Measurements from ENCODE around the gene TBC1D5.

The TBC1D5 gene

DNA sequence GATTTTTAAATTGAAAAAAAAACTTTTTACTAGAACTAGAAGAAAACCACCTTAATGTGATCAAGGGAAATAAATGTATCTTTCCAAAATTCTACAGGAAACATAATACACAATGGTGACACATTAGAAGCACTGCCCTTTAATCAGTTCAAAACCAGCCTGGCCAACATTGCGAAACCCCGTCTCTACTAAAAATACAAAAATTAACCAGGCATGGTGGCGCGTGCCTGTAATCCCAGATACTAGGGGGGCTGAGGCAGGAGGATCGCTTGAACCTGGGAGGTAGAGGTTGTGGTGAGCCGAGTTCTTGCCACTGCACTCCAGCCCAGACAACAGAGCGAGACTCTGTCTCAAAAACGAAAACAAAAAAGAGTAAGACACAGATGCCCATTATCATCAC lies 134.5 kb downstream of the TBC1D5 start:
- no peak for TF ChIP-seq POLR2A (IDR thresholded peaks at IDR 0.05; ENCODE audit: low read depth, low read length)
- no peak for TF ChIP-seq POLR2AphosphoS5 (IDR thresholded peaks at IDR 0.05; ENCODE audit: low read depth, low read length)
- no peak for TF ChIP-seq POU2F2 (IDR thresholded peaks at IDR 0.05; ENCODE audit: low read depth, low read length)
- no peak for TF ChIP-seq TAF1 (IDR thresholded peaks at IDR 0.05; ENCODE audit: low read depth, low read length)
- TF ChIP-seq PAX5 (IDR thresholded peaks at IDR 0.05; ENCODE audit: insufficient read depth, low read length, severe bottlenecking): no peak
- no peak for TF ChIP-seq SPI1 (IDR thresholded peaks at IDR 0.05; ENCODE audit: low read depth, low read length)
- FAIRE-seq: no peak
- DNase-seq (ENCODE audit: insufficient read length, low spot score): no peak

DNA sequence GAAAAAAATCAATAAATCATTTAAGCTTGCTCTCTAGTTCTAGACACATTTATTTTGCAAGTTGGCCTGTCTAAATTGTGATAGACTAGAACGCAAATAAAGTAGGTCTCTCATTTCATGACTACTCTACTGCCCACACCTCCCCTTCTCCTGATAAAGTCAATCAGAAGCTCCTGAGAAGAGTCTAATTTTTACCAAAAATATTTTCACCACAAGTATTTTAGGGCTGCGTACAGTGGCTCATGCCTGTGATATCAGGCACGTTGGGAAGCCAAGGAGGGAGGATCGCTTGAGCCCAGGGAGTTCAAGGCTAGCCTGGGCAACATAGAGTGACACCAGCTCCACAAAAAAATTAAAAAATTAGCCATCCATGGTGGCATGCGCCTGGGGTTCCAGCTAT lies 136.5 kb downstream of the TBC1D5 start:
- no peak for DNase-seq (ENCODE audit: insufficient read length, low spot score)

DNA sequence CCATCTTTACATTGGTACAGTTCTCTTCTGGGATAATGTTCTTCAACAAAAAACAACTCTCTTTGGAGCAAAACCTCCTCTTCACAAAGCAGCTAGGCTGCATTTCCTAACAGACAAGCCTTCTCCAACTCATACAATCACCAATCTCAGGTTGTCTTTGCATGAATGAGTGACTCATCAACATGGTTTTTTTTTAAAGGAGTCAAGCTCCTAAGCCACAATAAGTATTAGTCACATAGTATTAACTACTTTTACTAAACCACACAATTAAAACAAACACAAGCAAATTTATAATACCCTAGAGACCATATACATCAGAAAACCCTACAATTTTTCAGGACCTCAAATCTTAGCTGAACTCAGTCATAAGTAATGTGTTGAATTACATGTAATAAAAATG lies 137.4 kb downstream of the TBC1D5 start:
- TF ChIP-seq POLR2AphosphoS5 (IDR thresholded peaks at IDR 0.05; ENCODE audit: low read depth, low read length): no peak
- no peak for TF ChIP-seq TAF1 (IDR thresholded peaks at IDR 0.05; ENCODE audit: low read depth, low read length)
- TF ChIP-seq POU2F2 (IDR thresholded peaks at IDR 0.05; ENCODE audit: low read depth, low read length): no peak
- no peak for TF ChIP-seq SPI1 (IDR thresholded peaks at IDR 0.05; ENCODE audit: low read depth, low read length)
- TF ChIP-seq PAX5 (IDR thresholded peaks at IDR 0.05; ENCODE audit: insufficient read depth, low read length, severe bottlenecking): no peak
- no peak for TF ChIP-seq POLR2A (IDR thresholded peaks at IDR 0.05; ENCODE audit: low read depth, low read length)
- FAIRE-seq (no peak), DNase-seq (ENCODE audit: insufficient read length, low spot score) (no peak)

More for the DNA sequence above, 136.5 kb downstream of the TBC1D5 start:
- no peak for FAIRE-seq
- TF ChIP-seq POLR2AphosphoS5 (IDR thresholded peaks at IDR 0.05; ENCODE audit: low read depth, low read length): no peak
- no peak for TF ChIP-seq POU2F2 (IDR thresholded peaks at IDR 0.05; ENCODE audit: low read depth, low read length)
- no peak for TF ChIP-seq TAF1 (IDR thresholded peaks at IDR 0.05; ENCODE audit: low read depth, low read length)
- no peak for TF ChIP-seq PAX5 (IDR thresholded peaks at IDR 0.05; ENCODE audit: insufficient read depth, low read length, severe bottlenecking)
- TF ChIP-seq POLR2A (IDR thresholded peaks at IDR 0.05; ENCODE audit: low read depth, low read length): no peak
- no peak for TF ChIP-seq SPI1 (IDR thresholded peaks at IDR 0.05; ENCODE audit: low read depth, low read length)

DNA sequence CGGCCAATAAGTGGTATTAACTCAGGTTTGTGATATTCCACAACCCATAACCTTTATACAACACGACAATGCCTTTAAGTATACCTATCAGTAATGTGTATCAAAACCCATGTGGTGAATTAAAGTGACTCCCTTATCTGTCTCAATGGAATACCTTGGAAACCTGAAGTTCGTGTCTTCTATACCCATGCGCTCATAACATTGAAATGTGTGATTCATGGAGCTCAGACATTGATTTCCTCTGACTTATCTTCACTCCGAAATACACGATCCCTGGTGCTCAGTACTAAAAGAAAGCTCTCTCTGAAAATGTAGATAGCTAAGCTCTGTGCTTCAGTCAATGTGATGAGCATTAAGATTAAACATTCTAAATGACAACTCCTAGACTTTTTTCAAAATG lies 140.3 kb downstream of the TBC1D5 start:
- FAIRE-seq: no peak
- DNase-seq (ENCODE audit: insufficient read length, low spot score): no peak
- TF ChIP-seq SPI1 (IDR thresholded peaks at IDR 0.05; ENCODE audit: low read depth, low read length): no peak
- TF ChIP-seq PAX5 (IDR thresholded peaks at IDR 0.05; ENCODE audit: insufficient read depth, low read length, severe bottlenecking): no peak
- TF ChIP-seq TAF1 (IDR thresholded peaks at IDR 0.05; ENCODE audit: low read depth, low read length): no peak
- TF ChIP-seq POLR2A (IDR thresholded peaks at IDR 0.05; ENCODE audit: low read depth, low read length): no peak
- no peak for TF ChIP-seq POU2F2 (IDR thresholded peaks at IDR 0.05; ENCODE audit: low read depth, low read length)
- TF ChIP-seq POLR2AphosphoS5 (IDR thresholded peaks at IDR 0.05; ENCODE audit: low read depth, low read length): no peak

DNA sequence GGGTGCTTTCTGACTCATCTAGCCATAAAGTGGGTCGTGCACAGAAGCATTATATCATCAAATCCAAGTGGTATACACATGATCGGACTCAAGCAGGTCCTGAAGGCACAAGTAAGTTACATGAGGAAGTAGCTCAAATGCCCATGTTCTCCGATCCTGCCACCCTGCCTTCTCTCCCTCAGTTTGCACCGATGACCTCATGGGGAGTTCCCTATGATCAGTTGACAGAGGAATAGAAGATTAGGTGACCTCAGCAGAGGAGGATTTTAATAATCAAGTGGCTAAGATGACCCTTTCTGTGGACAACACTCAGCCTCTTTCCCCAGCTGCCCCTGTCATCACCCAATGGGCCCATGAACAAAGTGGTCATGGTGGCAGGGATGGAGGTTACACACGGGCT lies 149.5 kb downstream of the TBC1D5 start:
- no peak for FAIRE-seq
- TF ChIP-seq SPI1 (IDR thresholded peaks at IDR 0.05; ENCODE audit: low read depth, low read length) (no peak), POLR2AphosphoS5 (IDR thresholded peaks at IDR 0.05; ENCODE audit: low read depth, low read length) (no peak), POLR2A (IDR thresholded peaks at IDR 0.05; ENCODE audit: low read depth, low read length) (no peak), PAX5 (IDR thresholded peaks at IDR 0.05; ENCODE audit: insufficient read depth, low read length, severe bottlenecking) (no peak), POU2F2 (IDR thresholded peaks at IDR 0.05; ENCODE audit: low read depth, low read length) (no peak), TAF1 (IDR thresholded peaks at IDR 0.05; ENCODE audit: low read depth, low read length) (no peak)
- DNase-seq (ENCODE audit: insufficient read length, low spot score): no peak

DNA sequence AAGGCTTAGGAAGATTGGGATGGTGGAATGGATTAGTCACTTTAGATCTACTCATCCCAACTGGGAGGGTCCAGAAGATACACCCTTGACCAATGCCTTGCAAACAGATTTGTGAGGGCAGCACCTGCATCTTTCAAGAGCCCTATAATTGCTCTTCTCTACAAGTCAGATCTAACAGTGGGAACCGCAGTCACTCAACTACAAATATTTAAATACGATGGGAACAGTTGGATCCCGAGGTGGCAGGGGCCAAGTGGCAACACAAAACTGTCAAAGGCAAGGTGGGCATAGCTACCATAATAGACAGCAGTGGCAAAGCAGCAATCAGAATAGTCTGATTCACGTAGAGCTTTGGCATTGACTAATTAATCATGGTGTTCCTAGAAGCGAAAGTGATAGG lies 152.0 kb downstream of the TBC1D5 start:
- DNase-seq (ENCODE audit: insufficient read length, low spot score): no peak

DNA sequence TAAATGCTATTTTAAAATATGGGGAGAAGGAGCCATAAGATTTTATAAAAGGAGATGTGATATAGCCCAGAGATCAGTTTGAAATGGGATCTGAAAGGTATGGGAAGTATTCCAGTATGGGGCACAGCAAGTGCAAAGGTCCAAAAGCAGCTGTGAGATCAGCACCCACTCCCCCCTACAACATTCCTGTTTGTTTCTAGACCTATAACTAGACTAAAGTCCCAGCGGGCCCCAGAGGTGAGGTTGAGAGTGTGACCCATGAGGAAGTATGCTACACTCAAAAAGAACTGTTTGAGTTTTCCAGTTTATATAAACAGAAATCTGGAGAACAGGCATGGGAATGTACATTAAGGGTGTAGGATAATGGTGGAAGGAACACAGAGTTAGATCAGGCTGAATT lies 152.5 kb downstream of the TBC1D5 start:
- TF ChIP-seq POLR2AphosphoS5 (IDR thresholded peaks at IDR 0.05; ENCODE audit: low read depth, low read length) (no peak), TAF1 (IDR thresholded peaks at IDR 0.05; ENCODE audit: low read depth, low read length) (no peak), POLR2A (IDR thresholded peaks at IDR 0.05; ENCODE audit: low read depth, low read length) (no peak), PAX5 (IDR thresholded peaks at IDR 0.05; ENCODE audit: insufficient read depth, low read length, severe bottlenecking) (no peak), SPI1 (IDR thresholded peaks at IDR 0.05; ENCODE audit: low read depth, low read length) (no peak), POU2F2 (IDR thresholded peaks at IDR 0.05; ENCODE audit: low read depth, low read length) (no peak)
- DNase-seq (ENCODE audit: insufficient read length, low spot score) (no peak), FAIRE-seq (no peak)

More for the DNA sequence above, 152.0 kb downstream of the TBC1D5 start:
- TF ChIP-seq POU2F2 (IDR thresholded peaks at IDR 0.05; ENCODE audit: low read depth, low read length) (no peak), POLR2AphosphoS5 (IDR thresholded peaks at IDR 0.05; ENCODE audit: low read depth, low read length) (no peak), POLR2A (IDR thresholded peaks at IDR 0.05; ENCODE audit: low read depth, low read length) (no peak), TAF1 (IDR thresholded peaks at IDR 0.05; ENCODE audit: low read depth, low read length) (no peak), SPI1 (IDR thresholded peaks at IDR 0.05; ENCODE audit: low read depth, low read length) (no peak), PAX5 (IDR thresholded peaks at IDR 0.05; ENCODE audit: insufficient read depth, low read length, severe bottlenecking) (no peak)
- FAIRE-seq: no peak

DNA sequence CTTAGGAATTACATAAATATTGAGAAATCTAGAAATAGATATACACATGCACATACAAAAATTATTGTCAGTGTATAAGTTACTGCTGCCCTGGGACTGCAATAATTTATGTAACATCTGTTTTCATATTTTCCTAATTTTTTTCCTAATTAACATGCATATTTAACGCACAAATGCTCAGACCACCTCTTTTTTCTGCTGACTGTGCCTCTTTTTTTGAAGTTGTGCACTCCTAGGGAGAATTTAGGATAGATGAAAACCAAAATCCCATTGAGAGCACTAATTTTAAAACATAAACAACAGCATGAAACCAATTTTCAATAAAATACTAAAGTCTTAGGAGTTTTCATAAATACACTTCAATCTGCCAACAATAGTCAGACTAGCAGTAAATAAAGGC lies 154.0 kb downstream of the TBC1D5 start:
- DNase-seq (ENCODE audit: insufficient read length, low spot score) (no peak), FAIRE-seq (no peak)
- no peak for TF ChIP-seq POLR2A (IDR thresholded peaks at IDR 0.05; ENCODE audit: low read depth, low read length)
- no peak for TF ChIP-seq PAX5 (IDR thresholded peaks at IDR 0.05; ENCODE audit: insufficient read depth, low read length, severe bottlenecking)
- no peak for TF ChIP-seq POU2F2 (IDR thresholded peaks at IDR 0.05; ENCODE audit: low read depth, low read length)
- no peak for TF ChIP-seq TAF1 (IDR thresholded peaks at IDR 0.05; ENCODE audit: low read depth, low read length)
- TF ChIP-seq SPI1 (IDR thresholded peaks at IDR 0.05; ENCODE audit: low read depth, low read length): no peak
- TF ChIP-seq POLR2AphosphoS5 (IDR thresholded peaks at IDR 0.05; ENCODE audit: low read depth, low read length): no peak

DNA sequence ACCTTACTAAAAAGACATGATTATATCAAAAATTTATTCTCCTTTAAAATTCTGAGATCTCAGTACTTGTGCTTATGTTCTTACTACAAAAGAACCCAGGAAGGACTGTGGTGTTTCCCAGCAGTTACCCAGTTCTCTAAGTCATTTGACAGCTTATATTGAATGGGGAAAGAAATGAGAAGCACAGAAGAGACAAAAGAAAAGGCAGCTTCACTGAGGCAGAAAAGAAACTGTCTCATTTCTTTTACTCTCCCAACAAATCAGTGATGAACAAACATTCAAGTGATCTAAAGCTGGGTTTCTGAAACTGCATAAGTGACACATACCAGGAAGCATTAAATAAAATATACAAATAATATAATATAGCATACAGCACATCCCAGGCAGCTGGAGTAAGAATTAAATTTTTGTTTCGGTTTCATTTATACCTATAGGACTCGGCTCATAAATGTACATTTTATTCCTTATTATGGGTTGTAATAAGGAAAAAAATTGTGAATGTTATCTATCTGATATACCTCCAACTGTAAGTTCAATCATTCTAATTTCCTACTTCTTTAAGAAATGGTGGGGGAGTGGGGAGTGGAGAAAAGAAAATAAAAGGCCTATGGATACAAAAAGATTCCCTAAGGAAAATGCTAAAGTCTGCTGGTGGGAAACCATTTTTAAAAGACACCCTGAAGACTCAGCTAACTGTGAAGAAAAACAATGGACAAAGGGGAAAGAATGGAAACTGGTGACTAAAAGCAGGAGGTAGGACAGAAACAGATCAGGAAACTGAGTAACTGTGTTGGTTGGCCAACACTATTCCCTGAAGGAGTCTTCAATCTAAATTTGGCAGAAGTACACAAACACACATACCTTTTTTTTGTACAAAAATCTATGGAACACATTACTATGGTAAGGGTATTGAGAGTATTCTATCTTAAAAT lies 156.8 kb downstream of the TBC1D5 start:
- FAIRE-seq: no peak
- TF ChIP-seq SPI1 (IDR thresholded peaks at IDR 0.05; ENCODE audit: low read depth, low read length): no peak
- TF ChIP-seq PAX5 (IDR thresholded peaks at IDR 0.05; ENCODE audit: insufficient read depth, low read length, severe bottlenecking): no peak
- no peak for TF ChIP-seq TAF1 (IDR thresholded peaks at IDR 0.05; ENCODE audit: low read depth, low read length)
- TF ChIP-seq POLR2A (IDR thresholded peaks at IDR 0.05; ENCODE audit: low read depth, low read length): no peak
- no peak for TF ChIP-seq POLR2AphosphoS5 (IDR thresholded peaks at IDR 0.05; ENCODE audit: low read depth, low read length)
- TF ChIP-seq POU2F2 (IDR thresholded peaks at IDR 0.05; ENCODE audit: low read depth, low read length): no peak

More for the DNA sequence above, 156.8 kb downstream of the TBC1D5 start:
- DNase-seq (ENCODE audit: insufficient read length, low spot score): no peak
